ENCODE data around the gene STK25. TPM values are rescaled to one million over a fixed set of nuclear protein-coding genes. Genes with fewer than 3 reads are reported as not detected.

The STK25 gene
- polyA plus RNA-seq, 1 donor from 2014 or later, result 580 TPM

DNA sequence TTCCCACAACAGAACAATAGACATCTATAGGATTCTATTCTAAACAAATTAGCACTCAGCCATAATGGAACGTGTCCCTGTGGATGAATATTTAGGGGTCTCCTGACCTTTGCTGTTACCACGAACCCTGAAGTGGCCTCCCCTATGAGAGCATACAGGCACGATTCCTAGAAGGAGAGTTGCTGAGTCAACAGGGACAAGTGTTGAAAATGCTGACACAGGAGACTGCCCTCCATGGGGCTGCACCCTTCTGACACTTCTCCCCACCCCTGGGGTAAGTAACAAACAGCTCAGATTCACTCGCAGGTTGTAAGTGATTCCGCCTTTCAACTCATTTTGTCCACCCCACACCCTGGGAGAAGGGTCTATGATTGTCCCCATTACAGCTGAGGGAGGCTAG lies 14.1 kb upstream of the STK25 start:
- H3K9ac ChIP-seq (ENCODE audit: low read length), result no peak overlapping the region
- no peak overlapping the region for H3K27ac ChIP-seq (ENCODE audit: low read length)
- no peak for TF ChIP-seq SMC3 (conservative IDR thresholded peaks at IDR 0.05; ENCODE audit: poor library complexity)
- TF ChIP-seq EZH2 (IDR thresholded peaks at IDR 0.05; ENCODE audit: borderline replicate concordance, insufficient read depth, low read length, poor library complexity, severe bottlenecking), result no peak
- TF ChIP-seq POLR2AphosphoS5 (IDR thresholded peaks at IDR 0.05), result no peak
- TF ChIP-seq, protein P1, sequence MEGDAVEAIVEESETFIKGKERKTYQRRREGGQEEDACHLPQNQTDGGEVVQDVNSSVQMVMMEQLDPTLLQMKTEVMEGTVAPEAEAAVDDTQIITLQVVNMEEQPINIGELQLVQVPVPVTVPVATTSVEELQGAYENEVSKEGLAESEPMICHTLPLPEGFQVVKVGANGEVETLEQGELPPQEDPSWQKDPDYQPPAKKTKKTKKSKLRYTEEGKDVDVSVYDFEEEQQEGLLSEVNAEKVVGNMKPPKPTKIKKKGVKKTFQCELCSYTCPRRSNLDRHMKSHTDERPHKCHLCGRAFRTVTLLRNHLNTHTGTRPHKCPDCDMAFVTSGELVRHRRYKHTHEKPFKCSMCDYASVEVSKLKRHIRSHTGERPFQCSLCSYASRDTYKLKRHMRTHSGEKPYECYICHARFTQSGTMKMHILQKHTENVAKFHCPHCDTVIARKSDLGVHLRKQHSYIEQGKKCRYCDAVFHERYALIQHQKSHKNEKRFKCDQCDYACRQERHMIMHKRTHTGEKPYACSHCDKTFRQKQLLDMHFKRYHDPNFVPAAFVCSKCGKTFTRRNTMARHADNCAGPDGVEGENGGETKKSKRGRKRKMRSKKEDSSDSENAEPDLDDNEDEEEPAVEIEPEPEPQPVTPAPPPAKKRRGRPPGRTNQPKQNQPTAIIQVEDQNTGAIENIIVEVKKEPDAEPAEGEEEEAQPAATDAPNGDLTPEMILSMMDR (IDR thresholded peaks at IDR 0.05; ENCODE audit: poor library complexity, severe bottlenecking), result no peak
- TF ChIP-seq, protein P2, sequence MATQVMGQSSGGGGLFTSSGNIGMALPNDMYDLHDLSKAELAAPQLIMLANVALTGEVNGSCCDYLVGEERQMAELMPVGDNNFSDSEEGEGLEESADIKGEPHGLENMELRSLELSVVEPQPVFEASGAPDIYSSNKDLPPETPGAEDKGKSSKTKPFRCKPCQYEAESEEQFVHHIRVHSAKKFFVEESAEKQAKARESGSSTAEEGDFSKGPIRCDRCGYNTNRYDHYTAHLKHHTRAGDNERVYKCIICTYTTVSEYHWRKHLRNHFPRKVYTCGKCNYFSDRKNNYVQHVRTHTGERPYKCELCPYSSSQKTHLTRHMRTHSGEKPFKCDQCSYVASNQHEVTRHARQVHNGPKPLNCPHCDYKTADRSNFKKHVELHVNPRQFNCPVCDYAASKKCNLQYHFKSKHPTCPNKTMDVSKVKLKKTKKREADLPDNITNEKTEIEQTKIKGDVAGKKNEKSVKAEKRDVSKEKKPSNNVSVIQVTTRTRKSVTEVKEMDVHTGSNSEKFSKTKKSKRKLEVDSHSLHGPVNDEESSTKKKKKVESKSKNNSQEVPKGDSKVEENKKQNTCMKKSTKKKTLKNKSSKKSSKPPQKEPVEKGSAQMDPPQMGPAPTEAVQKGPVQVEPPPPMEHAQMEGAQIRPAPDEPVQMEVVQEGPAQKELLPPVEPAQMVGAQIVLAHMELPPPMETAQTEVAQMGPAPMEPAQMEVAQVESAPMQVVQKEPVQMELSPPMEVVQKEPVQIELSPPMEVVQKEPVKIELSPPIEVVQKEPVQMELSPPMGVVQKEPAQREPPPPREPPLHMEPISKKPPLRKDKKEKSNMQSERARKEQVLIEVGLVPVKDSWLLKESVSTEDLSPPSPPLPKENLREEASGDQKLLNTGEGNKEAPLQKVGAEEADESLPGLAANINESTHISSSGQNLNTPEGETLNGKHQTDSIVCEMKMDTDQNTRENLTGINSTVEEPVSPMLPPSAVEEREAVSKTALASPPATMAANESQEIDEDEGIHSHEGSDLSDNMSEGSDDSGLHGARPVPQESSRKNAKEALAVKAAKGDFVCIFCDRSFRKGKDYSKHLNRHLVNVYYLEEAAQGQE (IDR thresholded peaks at IDR 0.05; ENCODE audit: borderline replicate concordance), result no peak
- H4K20me1 ChIP-seq (ENCODE audit: insufficient read depth), result no peaks in the 10 kb centered on the region
- no peaks in the 10 kb centered on the region for H3K79me2 ChIP-seq (replicated peaks; ENCODE audit: insufficient read depth, low read length)
- H3K4me2 ChIP-seq (ENCODE audit: low read length), result no peak overlapping the region
- H3F3A ChIP-seq (ENCODE audit: insufficient read depth, low read length, poor library complexity, severe bottlenecking), result no peaks in the 10 kb centered on the region
- no peak overlapping the region for H2AFZ ChIP-seq (ENCODE audit: low read depth, low read length)
- H3K9me2 ChIP-seq (ENCODE audit: insufficient read depth, low read length), result no peaks in the 10 kb centered on the region
- H3K27me3 ChIP-seq (ENCODE audit: insufficient read depth, low read depth, low read length), result no peaks in the 10 kb centered on the region
- H3K4me3 ChIP-seq (ENCODE audit: low read length), result no peak overlapping the region
- peaks cover 3% of the 10 kb centered on the region for H3K9me3 ChIP-seq (ENCODE audit: low read length)
- H3K36me3 ChIP-seq (ENCODE audit: insufficient read depth, low read length), result no peaks in the 10 kb centered on the region

DNA sequence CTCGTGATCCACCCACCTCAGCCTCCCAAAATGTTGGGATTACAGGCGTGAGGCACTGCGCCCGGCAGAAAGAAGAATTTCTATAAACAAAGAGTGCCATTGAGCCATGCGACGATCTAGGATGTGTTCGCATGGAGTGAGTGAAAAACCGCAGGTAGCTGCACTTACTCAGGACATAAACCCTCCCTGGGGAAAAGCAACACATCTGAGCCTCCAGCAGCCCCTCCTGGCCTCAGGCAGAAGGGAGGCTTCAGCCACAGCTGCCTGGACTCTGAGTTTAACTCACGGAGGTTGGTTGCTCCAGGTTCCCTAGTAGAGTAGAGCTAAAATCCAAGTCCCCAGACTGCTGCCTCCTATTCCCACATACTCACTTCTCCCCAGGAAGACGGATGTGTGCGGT lies 11.3 kb upstream of the STK25 start:
- H3K9me3 ChIP-seq (ENCODE audit: low read length), result no peaks in the 10 kb centered on the region
- H3K4me3 ChIP-seq (ENCODE audit: low read length), result no peak overlapping the region
- H3K9ac ChIP-seq (ENCODE audit: low read length), result no peak overlapping the region
- no peak overlapping the region for H3K27ac ChIP-seq (ENCODE audit: low read length)
- H2AFZ ChIP-seq (ENCODE audit: low read depth, low read length), result no peak overlapping the region
- no peaks in the 10 kb centered on the region for H3K27me3 ChIP-seq (ENCODE audit: insufficient read depth, low read depth, low read length)
- no peak overlapping the region for H3K4me2 ChIP-seq (ENCODE audit: low read length)
- no peak for TF ChIP-seq EP300 (conservative IDR thresholded peaks at IDR 0.05; ENCODE audit: poor library complexity, severe bottlenecking)
- no peak for TF ChIP-seq EZH2 (IDR thresholded peaks at IDR 0.05; ENCODE audit: borderline replicate concordance, insufficient read depth, low read length, poor library complexity, severe bottlenecking)
- no peak for TF ChIP-seq MXI1 (conservative IDR thresholded peaks at IDR 0.05; ENCODE audit: poor library complexity, severe bottlenecking)
- TF ChIP-seq SMC3 (conservative IDR thresholded peaks at IDR 0.05; ENCODE audit: poor library complexity), result no peak
- H4K20me1 ChIP-seq (ENCODE audit: insufficient read depth), result no peaks in the 10 kb centered on the region
- H3K9me2 ChIP-seq (ENCODE audit: insufficient read depth, low read length), result no peaks in the 10 kb centered on the region
- H3K79me2 ChIP-seq (replicated peaks; ENCODE audit: insufficient read depth, low read length), result no peaks in the 10 kb centered on the region
- H3F3A ChIP-seq (ENCODE audit: insufficient read depth, low read length, poor library complexity, severe bottlenecking), result no peaks in the 10 kb centered on the region
- no peaks in the 10 kb centered on the region for H3K36me3 ChIP-seq (ENCODE audit: insufficient read depth, low read length)

DNA sequence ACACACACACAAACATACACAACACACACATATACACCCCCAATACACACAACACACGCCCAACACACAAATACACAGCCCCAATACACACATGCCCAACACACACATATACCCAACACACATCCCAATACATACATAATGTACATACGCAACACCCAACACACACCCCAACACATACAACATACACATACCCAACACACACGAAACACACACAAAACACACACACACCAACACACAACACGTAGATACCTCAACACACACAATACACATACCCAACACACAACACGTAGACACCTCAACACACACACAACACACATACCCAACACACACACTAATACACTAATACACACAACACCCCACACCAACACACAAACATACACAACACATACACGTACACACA lies 8.9 kb upstream of the STK25 start:
- no peaks in the 10 kb centered on the region for H4K20me1 ChIP-seq (ENCODE audit: insufficient read depth)
- no peak overlapping the region for H3K4me2 ChIP-seq (ENCODE audit: low read length)
- H3F3A ChIP-seq (ENCODE audit: insufficient read depth, low read length, poor library complexity, severe bottlenecking), result no peaks in the 10 kb centered on the region
- H3K79me2 ChIP-seq (replicated peaks; ENCODE audit: insufficient read depth, low read length), result no peaks in the 10 kb centered on the region
- no peak overlapping the region for H2AFZ ChIP-seq (ENCODE audit: low read depth, low read length)
- H3K27me3 ChIP-seq (ENCODE audit: insufficient read depth, low read depth, low read length), result no peaks in the 10 kb centered on the region
- H3K36me3 ChIP-seq (ENCODE audit: insufficient read depth, low read length), result no peaks in the 10 kb centered on the region
- no peak overlapping the region for H3K27ac ChIP-seq (ENCODE audit: low read length)
- no peak overlapping the region for H3K9ac ChIP-seq (ENCODE audit: low read length)
- TF ChIP-seq EP300 (conservative IDR thresholded peaks at IDR 0.05; ENCODE audit: poor library complexity, severe bottlenecking) (no peak), SMC3 (conservative IDR thresholded peaks at IDR 0.05; ENCODE audit: poor library complexity) (no peak), RAD21 (conservative IDR thresholded peaks at IDR 0.05) (no peak), MXI1 (conservative IDR thresholded peaks at IDR 0.05; ENCODE audit: poor library complexity, severe bottlenecking) (no peak), POLR2AphosphoS5 (IDR thresholded peaks at IDR 0.05) (no peak), EZH2 (IDR thresholded peaks at IDR 0.05; ENCODE audit: borderline replicate concordance, insufficient read depth, low read length, poor library complexity, severe bottlenecking) (no peak), TAF1 (IDR thresholded peaks at IDR 0.05; ENCODE audit: low read depth) (no peak)
- TF ChIP-seq, protein P2 (IDR thresholded peaks at IDR 0.05; ENCODE audit: borderline replicate concordance), result no peak
- TF ChIP-seq, protein P1 (IDR thresholded peaks at IDR 0.05; ENCODE audit: poor library complexity, severe bottlenecking), result no peak
- H3K9me3 ChIP-seq (ENCODE audit: low read length), result no peaks in the 10 kb centered on the region
- no peak overlapping the region for H3K4me3 ChIP-seq (ENCODE audit: low read length)
- no peaks in the 10 kb centered on the region for H3K9me2 ChIP-seq (ENCODE audit: insufficient read depth, low read length)
